ENCODE results near the gene SEMA5A. TPM values are rescaled to one million over a fixed set of nuclear protein-coding genes. Genes with fewer than 3 reads are reported as not detected.

The SEMA5A gene
- total RNA-seq, 1 experiment from 2014 or later = 34.3 TPM

GRCh38 chr5:9183992-9184391 lies 361.9 kb downstream of the SEMA5A start:
- Mint-ChIP-seq H3K36me3 (ENCODE audit: insufficient read depth, unreplicated experiment) (peaks cover 7% of the 10 kb centered on the region), H3K27me3 (ENCODE audit: insufficient read depth, unreplicated experiment) (no peaks in the 10 kb centered on the region), H3K9me3 (ENCODE audit: unreplicated experiment) (no peaks in the 10 kb centered on the region), H3K27ac (ENCODE audit: unreplicated experiment) (no peak overlapping the region), H3K4me1 (ENCODE audit: low read depth, unreplicated experiment) (no peaks in the 10 kb centered on the region), H3K4me3 (ENCODE audit: unreplicated experiment) (no peak overlapping the region)
- Histone ChIP-seq H3K4me1 (no peaks in the 10 kb centered on the region), H3K9me3 (no peaks in the 10 kb centered on the region), H3K27me3 (replicated peaks; ENCODE audit: control insufficient read depth, insufficient read depth, low read length) (no peaks in the 10 kb centered on the region), H3K4me3 (ENCODE audit: low read depth, low read length) (no peak overlapping the region), H3K36me3 (ENCODE audit: control insufficient read depth, insufficient read depth, low read length) (no peaks in the 10 kb centered on the region)
- ChIA-PET CTCF (no interaction called here), POLR2A (no interaction called here)
- DNase-seq = no peak
- intact Hi-C loops (cut with micrococcal nuclease; ENCODE audit: unreplicated experiment) = no loop called here
- TF ChIP-seq CTCF (IDR thresholded peaks at IDR 0.05; ENCODE audit: insufficient read depth in 1 of 2, low read depth in 1 of 2, low read length in 1 of 2, severe bottlenecking in 1 of 2, unreplicated experiment in 1 of 2) = no peak
- no TSS peak for BruUV-seq (replicated peaks)

- no peak for TF ChIP-seq CTCF (IDR thresholded peaks at IDR 0.05; ENCODE audit: insufficient read depth in 1 of 2, low read depth in 1 of 2, low read length in 1 of 2, severe bottlenecking in 1 of 2, unreplicated experiment in 1 of 2)
- Histone ChIP-seq H3K9me3 (no peaks in the 10 kb centered on the region), H3K36me3 (ENCODE audit: control insufficient read depth, insufficient read depth, low read length) (no peaks in the 10 kb centered on the region), H3K4me3 (ENCODE audit: low read depth, low read length) (no peak overlapping the region), H3K27me3 (replicated peaks; ENCODE audit: control insufficient read depth, insufficient read depth, low read length) (no peaks in the 10 kb centered on the region), H3K4me1 (no peaks in the 10 kb centered on the region)
- DNase-seq = no peak
- POLR2A ChIA-PET = no interaction called here
- BruUV-seq (replicated peaks) = no TSS peak
- no peaks in the 10 kb centered on the region for H3K9me3 Mint-ChIP-seq (ENCODE audit: unreplicated experiment)
- H3K27me3 Mint-ChIP-seq (ENCODE audit: insufficient read depth, unreplicated experiment) = no peaks in the 10 kb centered on the region
- H3K36me3 Mint-ChIP-seq (ENCODE audit: insufficient read depth, unreplicated experiment) = peaks cover 4% of the 10 kb centered on the region
- CTCF ChIA-PET = no interaction called here
- intact Hi-C loops (cut with micrococcal nuclease; ENCODE audit: unreplicated experiment) = no loop called here
- no peak overlapping the region for H3K4me3 Mint-ChIP-seq (ENCODE audit: unreplicated experiment)
- H3K27ac Mint-ChIP-seq (ENCODE audit: unreplicated experiment) = no peak overlapping the region
- no peaks in the 10 kb centered on the region for H3K4me1 Mint-ChIP-seq (ENCODE audit: low read depth, unreplicated experiment)
These were observed 362.8 kb downstream of the SEMA5A start for GRCh38 chr5:9182899-9183695.

GRCh38 chr5:9176641-9177040 lies 369.2 kb downstream of the SEMA5A start:
- no peak overlapping the region for H3K27ac Mint-ChIP-seq (ENCODE audit: unreplicated experiment)
- no peak overlapping the region for H3K4me3 Mint-ChIP-seq (ENCODE audit: unreplicated experiment)
- BruUV-seq (replicated peaks) = no TSS peak
- H3K27me3 ChIP-seq (replicated peaks; ENCODE audit: control insufficient read depth, insufficient read depth, low read length) = no peaks in the 10 kb centered on the region
- ChIA-PET POLR2A (no interaction called here), CTCF (no interaction called here)
- intact Hi-C loops (cut with micrococcal nuclease; ENCODE audit: unreplicated experiment) = no loop called here
- H3K36me3 ChIP-seq (ENCODE audit: control insufficient read depth, insufficient read depth, low read length) = no peaks in the 10 kb centered on the region
- no peaks in the 10 kb centered on the region for H3K27me3 Mint-ChIP-seq (ENCODE audit: insufficient read depth, unreplicated experiment)
- no peak for TF ChIP-seq CTCF (IDR thresholded peaks at IDR 0.05; ENCODE audit: insufficient read depth in 1 of 2, low read depth in 1 of 2, low read length in 1 of 2, severe bottlenecking in 1 of 2, unreplicated experiment in 1 of 2)
- no peak overlapping the region for H3K4me3 ChIP-seq (ENCODE audit: low read depth, low read length)
- no peaks in the 10 kb centered on the region for H3K9me3 ChIP-seq
- no peaks in the 10 kb centered on the region for H3K4me1 Mint-ChIP-seq (ENCODE audit: low read depth, unreplicated experiment)
- no peaks in the 10 kb centered on the region for H3K9me3 Mint-ChIP-seq (ENCODE audit: unreplicated experiment)
- no peak for DNase-seq
- H3K4me1 ChIP-seq = no peaks in the 10 kb centered on the region
- H3K36me3 Mint-ChIP-seq (ENCODE audit: insufficient read depth, unreplicated experiment) = peaks cover 1% of the 10 kb centered on the region
